ENCODE data around the gene WDR81. TPM values are rescaled to one million over a fixed set of nuclear protein-coding genes. Genes with fewer than 3 reads are reported as not detected.

WDR81 gene
- total and polyA plus RNA-seq, 10 of the 15 experiments (the other 5 are each of a cell fraction or from before 2014, with no cell fraction given), result 0.13 to 22.4 (median 7.3) TPM; not detected in 1

DNA sequence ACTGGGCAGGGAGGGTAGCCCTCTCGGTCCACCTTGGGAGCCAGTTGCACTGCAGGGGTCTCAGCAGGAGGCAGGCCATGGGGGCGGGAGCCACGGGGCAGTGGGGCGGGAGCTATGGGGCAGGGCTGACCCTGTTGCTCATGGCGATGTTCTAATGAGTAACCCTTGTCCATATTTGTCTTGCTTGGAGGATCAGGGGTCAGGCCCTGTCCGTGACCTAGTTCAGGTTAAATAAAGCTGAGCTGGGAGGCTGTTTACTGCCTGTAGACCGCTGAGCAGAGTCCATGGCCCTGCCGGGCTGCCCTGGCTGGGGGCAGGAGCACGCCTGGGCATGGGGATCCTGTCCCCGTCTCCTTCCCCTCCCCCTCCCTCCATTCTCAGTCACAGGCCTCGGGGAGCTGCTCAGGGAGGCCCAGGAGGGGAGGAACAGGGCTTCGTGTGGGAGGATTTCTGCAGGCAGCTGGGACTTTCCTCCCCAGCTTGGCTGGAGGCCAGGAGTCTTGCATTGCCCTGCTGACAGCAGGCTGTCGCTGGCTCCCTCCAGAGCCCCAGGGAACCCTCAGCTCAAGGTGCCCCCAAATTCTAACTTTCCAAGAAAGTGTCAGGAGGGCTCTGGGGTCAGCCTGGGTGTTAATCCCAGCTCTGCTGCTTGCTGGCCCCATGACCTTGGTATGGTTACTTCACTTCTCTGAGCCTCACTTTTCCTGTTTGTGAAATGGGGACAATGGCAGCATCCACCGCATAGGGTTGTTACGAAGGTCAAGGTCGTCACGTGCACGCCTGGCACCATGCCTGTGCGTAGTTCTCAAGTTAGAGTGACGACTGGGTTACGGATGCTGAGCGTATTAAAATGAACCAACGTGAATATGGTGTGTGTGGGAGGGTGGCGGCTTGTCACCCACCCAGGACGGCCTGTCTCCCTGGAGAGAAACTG, 12.1 kb downstream of the WDR81 start (continued):
- 0 out of 2 replicates have a peak, but pooled peaks have one; percentile 42 for TF ChIP-seq NFXL1 (IDR thresholded peaks at IDR 0.05; ENCODE audit: borderline replicate concordance)
- TF ChIP-seq NBN (IDR thresholded peaks at IDR 0.05), result peak; percentile 73
- TF ChIP-seq MXI1 (IDR thresholded peaks at IDR 0.05; ENCODE audit: low read depth, low read length), result no peak
- peak; percentile 79 for TF ChIP-seq SP1 (IDR thresholded peaks at IDR 0.05; ENCODE audit: low read depth, low read length)
- TF ChIP-seq FOXK2 (IDR thresholded peaks at IDR 0.05), result no peak
- TF ChIP-seq, protein P1, sequence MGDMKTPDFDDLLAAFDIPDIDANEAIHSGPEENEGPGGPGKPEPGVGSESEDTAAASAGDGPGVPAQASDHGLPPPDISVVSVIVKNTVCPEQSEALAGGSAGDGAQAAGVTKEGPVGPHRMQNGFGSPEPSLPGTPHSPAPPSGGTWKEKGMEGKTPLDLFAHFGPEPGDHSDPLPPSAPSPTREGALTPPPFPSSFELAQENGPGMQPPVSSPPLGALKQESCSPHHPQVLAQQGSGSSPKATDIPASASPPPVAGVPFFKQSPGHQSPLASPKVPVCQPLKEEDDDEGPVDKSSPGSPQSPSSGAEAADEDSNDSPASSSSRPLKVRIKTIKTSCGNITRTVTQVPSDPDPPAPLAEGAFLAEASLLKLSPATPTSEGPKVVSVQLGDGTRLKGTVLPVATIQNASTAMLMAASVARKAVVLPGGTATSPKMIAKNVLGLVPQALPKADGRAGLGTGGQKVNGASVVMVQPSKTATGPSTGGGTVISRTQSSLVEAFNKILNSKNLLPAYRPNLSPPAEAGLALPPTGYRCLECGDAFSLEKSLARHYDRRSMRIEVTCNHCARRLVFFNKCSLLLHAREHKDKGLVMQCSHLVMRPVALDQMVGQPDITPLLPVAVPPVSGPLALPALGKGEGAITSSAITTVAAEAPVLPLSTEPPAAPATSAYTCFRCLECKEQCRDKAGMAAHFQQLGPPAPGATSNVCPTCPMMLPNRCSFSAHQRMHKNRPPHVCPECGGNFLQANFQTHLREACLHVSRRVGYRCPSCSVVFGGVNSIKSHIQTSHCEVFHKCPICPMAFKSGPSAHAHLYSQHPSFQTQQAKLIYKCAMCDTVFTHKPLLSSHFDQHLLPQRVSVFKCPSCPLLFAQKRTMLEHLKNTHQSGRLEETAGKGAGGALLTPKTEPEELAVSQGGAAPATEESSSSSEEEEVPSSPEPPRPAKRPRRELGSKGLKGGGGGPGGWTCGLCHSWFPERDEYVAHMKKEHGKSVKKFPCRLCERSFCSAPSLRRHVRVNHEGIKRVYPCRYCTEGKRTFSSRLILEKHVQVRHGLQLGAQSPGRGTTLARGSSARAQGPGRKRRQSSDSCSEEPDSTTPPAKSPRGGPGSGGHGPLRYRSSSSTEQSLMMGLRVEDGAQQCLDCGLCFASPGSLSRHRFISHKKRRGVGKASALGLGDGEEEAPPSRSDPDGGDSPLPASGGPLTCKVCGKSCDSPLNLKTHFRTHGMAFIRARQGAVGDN (IDR thresholded peaks at IDR 0.05), result peak; percentile 81
- TF ChIP-seq MEF2B (IDR thresholded peaks at IDR 0.05; ENCODE audit: partially characterized antibody, poor library complexity, severe bottlenecking), result peak; percentile 79
- TF ChIP-seq, protein P2, sequence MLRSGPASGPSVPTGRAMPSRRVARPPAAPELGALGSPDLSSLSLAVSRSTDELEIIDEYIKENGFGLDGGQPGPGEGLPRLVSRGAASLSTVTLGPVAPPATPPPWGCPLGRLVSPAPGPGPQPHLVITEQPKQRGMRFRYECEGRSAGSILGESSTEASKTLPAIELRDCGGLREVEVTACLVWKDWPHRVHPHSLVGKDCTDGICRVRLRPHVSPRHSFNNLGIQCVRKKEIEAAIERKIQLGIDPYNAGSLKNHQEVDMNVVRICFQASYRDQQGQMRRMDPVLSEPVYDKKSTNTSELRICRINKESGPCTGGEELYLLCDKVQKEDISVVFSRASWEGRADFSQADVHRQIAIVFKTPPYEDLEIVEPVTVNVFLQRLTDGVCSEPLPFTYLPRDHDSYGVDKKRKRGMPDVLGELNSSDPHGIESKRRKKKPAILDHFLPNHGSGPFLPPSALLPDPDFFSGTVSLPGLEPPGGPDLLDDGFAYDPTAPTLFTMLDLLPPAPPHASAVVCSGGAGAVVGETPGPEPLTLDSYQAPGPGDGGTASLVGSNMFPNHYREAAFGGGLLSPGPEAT (IDR thresholded peaks at IDR 0.05; ENCODE audit: low read depth), result peak; percentile 94
- TF ChIP-seq, protein P3, sequence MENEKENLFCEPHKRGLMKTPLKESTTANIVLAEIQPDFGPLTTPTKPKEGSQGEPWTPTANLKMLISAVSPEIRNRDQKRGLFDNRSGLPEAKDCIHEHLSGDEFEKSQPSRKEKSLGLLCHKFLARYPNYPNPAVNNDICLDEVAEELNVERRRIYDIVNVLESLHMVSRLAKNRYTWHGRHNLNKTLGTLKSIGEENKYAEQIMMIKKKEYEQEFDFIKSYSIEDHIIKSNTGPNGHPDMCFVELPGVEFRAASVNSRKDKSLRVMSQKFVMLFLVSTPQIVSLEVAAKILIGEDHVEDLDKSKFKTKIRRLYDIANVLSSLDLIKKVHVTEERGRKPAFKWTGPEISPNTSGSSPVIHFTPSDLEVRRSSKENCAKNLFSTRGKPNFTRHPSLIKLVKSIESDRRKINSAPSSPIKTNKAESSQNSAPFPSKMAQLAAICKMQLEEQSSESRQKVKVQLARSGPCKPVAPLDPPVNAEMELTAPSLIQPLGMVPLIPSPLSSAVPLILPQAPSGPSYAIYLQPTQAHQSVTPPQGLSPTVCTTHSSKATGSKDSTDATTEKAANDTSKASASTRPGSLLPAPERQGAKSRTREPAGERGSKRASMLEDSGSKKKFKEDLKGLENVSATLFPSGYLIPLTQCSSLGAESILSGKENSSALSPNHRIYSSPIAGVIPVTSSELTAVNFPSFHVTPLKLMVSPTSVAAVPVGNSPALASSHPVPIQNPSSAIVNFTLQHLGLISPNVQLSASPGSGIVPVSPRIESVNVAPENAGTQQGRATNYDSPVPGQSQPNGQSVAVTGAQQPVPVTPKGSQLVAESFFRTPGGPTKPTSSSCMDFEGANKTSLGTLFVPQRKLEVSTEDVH (IDR thresholded peaks at IDR 0.05; ENCODE audit: low read depth, partially characterized antibody), result no peak
- TF ChIP-seq EGR1 (IDR thresholded peaks at IDR 0.05; ENCODE audit: borderline replicate concordance in 1 of 2, low read depth in 2 of 2, low read length in 2 of 2), result peak in 1 of 2 experiments; percentile 84; a peak in 2 of 3 replicates
- no peak for TF ChIP-seq KAT2A (conservative IDR thresholded peaks at IDR 0.05; ENCODE audit: control insufficient read depth, low read depth, low read length)
- no peak for TF ChIP-seq FOS (IDR thresholded peaks at IDR 0.05; ENCODE audit: borderline replicate concordance, extremely low read depth, insufficient read length)
- TF ChIP-seq GATAD2B (conservative IDR thresholded peaks at IDR 0.05; ENCODE audit: low read depth), result peak; percentile 67
- 0 out of 2 replicates have a peak, but pooled peaks have one; percentile 30 for TF ChIP-seq IRF4 (IDR thresholded peaks at IDR 0.05; ENCODE audit: low read depth, low read length)
- 0 out of 2 replicates have a peak, but pooled peaks have one; percentile 25 for TF ChIP-seq ATF7 (IDR thresholded peaks at IDR 0.05; ENCODE audit: low read depth)
- no peak for TF ChIP-seq ZBED1 (IDR thresholded peaks at IDR 0.05; ENCODE audit: borderline replicate concordance)
- TF ChIP-seq SRF (IDR thresholded peaks at IDR 0.05; ENCODE audit: low read depth in 2 of 2, low read length in 2 of 2), result no peak
- TF ChIP-seq, protein P4, sequence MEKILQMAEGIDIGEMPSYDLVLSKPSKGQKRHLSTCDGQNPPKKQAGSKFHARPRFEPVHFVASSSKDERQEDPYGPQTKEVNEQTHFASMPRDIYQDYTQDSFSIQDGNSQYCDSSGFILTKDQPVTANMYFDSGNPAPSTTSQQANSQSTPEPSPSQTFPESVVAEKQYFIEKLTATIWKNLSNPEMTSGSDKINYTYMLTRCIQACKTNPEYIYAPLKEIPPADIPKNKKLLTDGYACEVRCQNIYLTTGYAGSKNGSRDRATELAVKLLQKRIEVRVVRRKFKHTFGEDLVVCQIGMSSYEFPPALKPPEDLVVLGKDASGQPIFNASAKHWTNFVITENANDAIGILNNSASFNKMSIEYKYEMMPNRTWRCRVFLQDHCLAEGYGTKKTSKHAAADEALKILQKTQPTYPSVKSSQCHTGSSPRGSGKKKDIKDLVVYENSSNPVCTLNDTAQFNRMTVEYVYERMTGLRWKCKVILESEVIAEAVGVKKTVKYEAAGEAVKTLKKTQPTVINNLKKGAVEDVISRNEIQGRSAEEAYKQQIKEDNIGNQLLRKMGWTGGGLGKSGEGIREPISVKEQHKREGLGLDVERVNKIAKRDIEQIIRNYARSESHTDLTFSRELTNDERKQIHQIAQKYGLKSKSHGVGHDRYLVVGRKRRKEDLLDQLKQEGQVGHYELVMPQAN (conservative IDR thresholded peaks at IDR 0.05), result no peak; the same call in 1 of the 2 replicates

Data from GM12878 (cell line).